ENCODE measurements around the gene SETBP1. TPM values are rescaled to one million over a fixed set of nuclear protein-coding genes. Genes with fewer than 3 reads are reported as not detected.

Gene SETBP1
- total RNA-seq (10 to 100 TPM in 1 of 5 experiments, 1 to 10 TPM in 2, under 1 TPM in 2; 0.08 to 12.5 (median 2.5) TPM), polyA plus RNA-seq (not detected), total RNA-seq (0.40 reads per million)

DNA sequence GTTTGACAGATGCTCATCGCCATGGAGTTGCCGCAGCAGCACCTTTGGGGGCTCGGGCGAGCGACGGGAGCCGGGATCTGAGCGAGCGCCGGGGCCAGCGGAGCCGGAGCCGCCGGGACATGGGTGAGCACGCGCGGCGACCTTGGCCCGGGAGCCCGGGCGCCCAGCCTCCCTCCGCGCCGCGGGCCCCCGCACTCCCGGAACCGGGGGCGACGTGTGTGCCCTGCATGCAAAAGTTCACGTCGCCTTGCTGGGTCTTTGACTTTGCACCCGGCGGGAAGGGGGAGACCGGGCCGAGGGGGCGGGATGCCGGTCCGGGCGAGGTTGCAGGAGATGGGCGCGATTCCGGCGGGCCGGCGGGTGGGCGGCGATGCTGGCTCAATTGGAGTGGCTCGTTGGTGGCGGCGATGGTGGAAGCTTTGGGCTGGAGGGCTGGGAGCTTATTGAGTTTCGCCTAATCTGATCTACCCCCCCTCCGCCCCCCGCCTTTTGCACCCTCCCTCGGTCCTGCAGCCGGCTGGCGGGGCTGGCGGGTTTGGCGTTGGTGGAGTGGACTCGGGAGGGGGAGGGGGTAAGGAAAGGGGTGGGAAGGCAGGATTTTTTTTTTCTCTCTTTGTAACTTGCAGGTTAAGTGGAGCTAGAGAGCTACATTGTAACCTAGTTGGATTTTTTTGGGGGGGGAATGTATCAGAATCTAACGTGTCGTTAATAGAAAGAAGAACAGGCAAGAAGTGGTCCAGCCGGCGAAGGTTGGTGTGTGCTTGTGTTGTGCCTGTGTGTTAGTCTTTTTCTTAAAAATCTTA, at the start of gene SETBP1:
SETBP1 (plus strand) TSS at position 616 of the 803 bp plus-strand sequence. CDS start 20,459 bp downstream, outside the sequence.
- DNase-seq: peak in 3 of 9 donors; percentile 1 to 65 (median 11)
- Mint-ChIP-seq H3K9me3 (peaks cover 0 to 7% (median 0%) of the 10 kb centered on the region in 11 donors), H3K27ac (peak within 1 kb of the TSS in 2 of 9 donors; percentile 21 to 70), H3K4me3 (peak within 1 kb of the TSS in 9 of 10 donors; percentile 62 to 85 (median 79)), H3K36me3 (no peaks in the 10 kb centered on the region), H3K27me3 (peaks cover 16 to 34% (median 20%) of the 10 kb centered on the region in 5 donors), H3K4me1 (peaks cover 0 to 12% (median 7%) of the 10 kb centered on the region in 7 donors)
- peaks cover 0 to 9% of the 10 kb centered on the region in 2 donors for H3K27me3 ChIP-seq (ENCODE audit: control insufficient read depth in 2 of 2, insufficient read depth in 2 of 2, low read length in 2 of 2)
- peaks cover 0 to 8% of the 10 kb centered on the region in 2 donors for H3K4me1 ChIP-seq (ENCODE audit: control insufficient read depth in 2 of 2, insufficient read depth in 2 of 2, low read length in 2 of 2)
- H3K4me3 ChIP-seq (ENCODE audit: low read length): peak within 1 kb of the TSS; percentile 43
- peak; percentile 13 for ATAC-seq
- ChIA-PET CTCF (no interaction called here), POLR2A (no interaction called here)
- no peaks in the 10 kb centered on the region for H3K9me3 ChIP-seq (ENCODE audit: control insufficient read depth in 2 of 3, low read length in 3 of 3)
- intact Hi-C loops (cut with micrococcal nuclease): loop anchor here in 1 of 2 donors (1.0 kb wide), 2 partner anchors 45 to 156 kb away; no protein-coding TSS in a partner anchor
- H3K27ac ChIP-seq (ENCODE audit: low read depth, low read length): no peak within 1 kb of the TSS
- no peaks in the 10 kb centered on the region for H3K36me3 ChIP-seq (ENCODE audit: control insufficient read depth in 2 of 3, insufficient read depth in 3 of 3, low read length in 3 of 3)

DNA sequence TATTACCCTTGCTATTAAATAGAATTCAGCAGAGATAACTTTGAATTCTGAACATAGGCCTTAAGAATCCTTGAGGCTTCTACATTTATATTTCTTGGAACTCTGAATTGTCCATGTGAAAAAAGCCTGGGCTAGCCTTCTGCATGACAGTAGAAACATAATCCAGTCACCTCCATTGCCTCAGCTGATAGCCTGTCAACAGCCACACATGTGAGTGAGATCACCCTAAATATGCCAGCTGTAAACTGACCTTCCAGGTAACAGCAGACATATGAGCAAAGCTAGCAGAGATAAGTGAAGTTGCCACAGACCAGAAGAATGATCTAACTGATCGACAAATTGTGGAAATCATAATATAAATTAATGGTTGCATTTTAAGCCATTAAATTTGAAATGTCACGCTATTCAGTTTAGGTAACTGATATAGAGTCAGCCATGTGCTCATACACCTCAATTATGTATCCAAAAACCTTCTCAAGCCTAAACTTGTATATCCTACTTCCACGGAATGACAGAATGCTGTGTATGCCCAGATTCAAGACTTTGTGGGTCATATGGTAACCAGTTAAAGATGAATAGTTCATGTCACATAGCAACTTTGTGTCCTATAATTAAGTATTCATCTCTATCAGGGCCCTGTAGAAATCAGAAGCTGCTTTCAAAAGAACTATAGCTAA, 48.1 kb upstream of the SETBP1 start:
- CTCF ChIA-PET: no interaction called here
- intact Hi-C loops (cut with micrococcal nuclease): no loop called here

DNA sequence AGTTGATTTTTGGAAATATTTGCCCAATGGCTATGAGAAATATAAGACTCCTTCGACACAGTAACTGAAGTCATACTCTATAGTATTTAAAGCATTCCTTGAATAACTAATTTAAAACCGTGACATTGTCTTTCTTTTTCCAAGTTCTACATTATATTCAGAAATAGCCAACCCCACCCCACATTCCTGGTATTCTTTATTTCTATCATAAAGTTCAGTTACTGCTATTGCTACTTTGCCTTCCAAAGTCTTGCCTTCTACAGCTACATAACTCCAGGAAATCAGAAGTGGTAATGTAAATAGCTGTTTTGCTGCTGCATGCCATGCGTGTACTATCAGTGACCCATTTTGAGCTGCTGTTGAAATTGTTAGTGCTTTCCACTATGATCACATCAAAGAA, 45.1 kb upstream of the SETBP1 start:
- POLR2A ChIA-PET: no interaction called here
- Histone ChIP-seq H3K27me3 (ENCODE audit: control insufficient read depth in 2 of 2, insufficient read depth in 2 of 2, low read length in 2 of 2) (no peaks in the 10 kb centered on the region), H3K4me1 (ENCODE audit: control insufficient read depth in 2 of 2, insufficient read depth in 2 of 2, low read length in 2 of 2) (no peaks in the 10 kb centered on the region), H3K4me3 (ENCODE audit: low read length) (no peak overlapping the region), H3K36me3 (ENCODE audit: control insufficient read depth in 2 of 3, insufficient read depth in 3 of 3, low read length in 3 of 3) (no peaks in the 10 kb centered on the region), H3K9me3 (ENCODE audit: control insufficient read depth in 2 of 3, low read length in 3 of 3) (no peaks in the 10 kb centered on the region), H3K27ac (ENCODE audit: low read depth, low read length) (no peak overlapping the region)
- H3K36me3 Mint-ChIP-seq: no peaks in the 10 kb centered on the region
- H3K4me3 Mint-ChIP-seq: no peak overlapping the region
- no peak overlapping the region for H3K27ac Mint-ChIP-seq
- peaks cover 0 to 8% (median 0%) of the 10 kb centered on the region in 7 donors for H3K4me1 Mint-ChIP-seq
- peaks cover 0 to 11% (median 0%) of the 10 kb centered on the region in 5 donors for H3K27me3 Mint-ChIP-seq
- ATAC-seq (no peak), DNase-seq (no peak)
- H3K9me3 Mint-ChIP-seq: peaks cover 0 to 7% (median 0%) of the 10 kb centered on the region in 11 donors
- intact Hi-C loops (cut with micrococcal nuclease): loop anchor here in 1 of 2 donors (5.0 kb wide), 1 partner anchor 48 kb away; no protein-coding TSS in a partner anchor
- CTCF ChIA-PET: no interaction called here

More for the DNA sequence above, 48.1 kb upstream of the SETBP1 start:
- Mint-ChIP-seq H3K27ac (no peak overlapping the region), H3K4me3 (no peak overlapping the region), H3K27me3 (peaks cover 0 to 4% (median 0%) of the 10 kb centered on the region in 5 donors), H3K4me1 (peaks cover 0 to 2% (median 0%) of the 10 kb centered on the region in 7 donors), H3K36me3 (no peaks in the 10 kb centered on the region), H3K9me3 (peaks cover 0 to 5% (median 0%) of the 10 kb centered on the region in 11 donors)
- no peak overlapping the region for H3K27ac ChIP-seq (ENCODE audit: low read depth, low read length)
- DNase-seq (no peak), ATAC-seq (no peak)
- POLR2A ChIA-PET: no interaction called here
- no peaks in the 10 kb centered on the region for H3K4me1 ChIP-seq (ENCODE audit: control insufficient read depth in 2 of 2, insufficient read depth in 2 of 2, low read length in 2 of 2)
- H3K27me3 ChIP-seq (ENCODE audit: control insufficient read depth in 2 of 2, insufficient read depth in 2 of 2, low read length in 2 of 2): no peaks in the 10 kb centered on the region
- H3K9me3 ChIP-seq (ENCODE audit: control insufficient read depth in 2 of 3, low read length in 3 of 3): no peaks in the 10 kb centered on the region
- H3K4me3 ChIP-seq (ENCODE audit: low read length): no peak overlapping the region
- H3K36me3 ChIP-seq (ENCODE audit: control insufficient read depth in 2 of 3, insufficient read depth in 3 of 3, low read length in 3 of 3): no peaks in the 10 kb centered on the region

DNA sequence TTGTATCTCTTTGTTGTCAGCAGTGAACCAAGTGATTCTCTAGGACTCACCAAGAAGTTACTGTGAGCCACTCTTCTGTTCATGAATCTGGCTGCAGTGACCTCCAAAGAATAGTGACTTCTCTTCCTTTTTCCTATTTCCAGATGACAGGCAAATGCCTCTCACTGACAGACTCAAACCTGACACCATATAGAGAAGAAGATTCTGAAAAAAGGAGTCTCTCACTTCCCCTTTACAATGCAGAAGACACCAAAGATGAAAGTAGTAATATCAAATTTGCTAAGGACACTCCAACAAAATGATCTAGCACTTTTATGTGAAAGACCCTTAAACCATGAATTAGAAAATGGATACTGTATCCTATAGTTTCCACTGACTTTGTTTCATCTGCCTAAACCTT, 44.4 kb upstream of the SETBP1 start:
- Histone ChIP-seq H3K27me3 (ENCODE audit: control insufficient read depth in 2 of 2, insufficient read depth in 2 of 2, low read length in 2 of 2) (no peaks in the 10 kb centered on the region), H3K4me3 (ENCODE audit: low read length) (no peak overlapping the region), H3K27ac (ENCODE audit: low read depth, low read length) (no peak overlapping the region), H3K36me3 (ENCODE audit: control insufficient read depth in 2 of 3, insufficient read depth in 3 of 3, low read length in 3 of 3) (no peaks in the 10 kb centered on the region), H3K4me1 (ENCODE audit: control insufficient read depth in 2 of 2, insufficient read depth in 2 of 2, low read length in 2 of 2) (no peaks in the 10 kb centered on the region), H3K9me3 (ENCODE audit: control insufficient read depth in 2 of 3, low read length in 3 of 3) (no peaks in the 10 kb centered on the region)
- no peak overlapping the region for H3K27ac Mint-ChIP-seq
- no peak for DNase-seq
- no peaks in the 10 kb centered on the region for H3K36me3 Mint-ChIP-seq
- ChIA-PET POLR2A (no interaction called here), CTCF (no interaction called here)
- intact Hi-C loops (cut with micrococcal nuclease): loop anchor here in 1 of 2 donors (5.0 kb wide), 1 partner anchor 49 kb away; no protein-coding TSS in a partner anchor
- no peak for ATAC-seq
- H3K4me3 Mint-ChIP-seq: no peak overlapping the region
- peaks cover 0 to 5% (median 0%) of the 10 kb centered on the region in 11 donors for H3K9me3 Mint-ChIP-seq
- H3K27me3 Mint-ChIP-seq: peaks cover 0 to 18% (median 0%) of the 10 kb centered on the region in 5 donors
- H3K4me1 Mint-ChIP-seq: peaks cover 0 to 8% (median 0%) of the 10 kb centered on the region in 7 donors

DNA sequence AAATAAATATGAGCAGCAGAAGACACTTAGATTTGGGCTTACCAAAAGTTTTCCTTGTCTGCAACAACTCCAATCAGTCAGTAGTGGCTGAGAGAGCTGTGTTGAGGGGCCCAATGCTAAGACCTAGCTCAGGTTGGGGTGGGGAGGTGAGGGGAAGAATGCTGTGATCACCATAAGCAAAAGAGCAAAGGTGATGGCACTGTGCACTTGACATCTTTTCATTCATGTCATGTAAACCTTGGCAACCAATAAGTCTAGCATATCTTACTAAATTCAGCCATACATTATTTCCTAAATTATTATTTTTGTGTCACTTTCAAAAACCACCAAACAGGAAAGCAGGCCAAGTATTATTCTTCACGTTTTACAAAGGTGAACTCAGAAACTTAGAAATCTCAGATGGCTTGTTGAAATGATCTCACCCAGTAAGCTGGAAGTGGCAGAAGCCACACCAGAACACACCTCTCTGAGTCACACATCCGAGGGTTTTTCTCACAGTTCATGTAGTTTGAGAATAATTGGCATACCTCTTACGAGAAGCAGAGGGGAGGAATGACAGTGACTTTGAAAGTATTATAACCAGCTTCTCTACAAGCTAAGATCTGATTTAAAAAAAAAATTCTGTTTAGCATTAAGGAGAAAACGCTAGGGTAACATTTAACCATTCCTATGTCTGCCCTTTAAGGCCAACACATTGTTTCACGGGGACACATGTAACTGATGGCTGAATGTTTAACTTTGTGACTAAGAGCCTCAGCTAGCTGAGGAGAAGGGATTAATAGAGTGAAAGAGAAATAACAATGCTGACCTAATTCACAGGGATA, 43.3 kb upstream of the SETBP1 start:
- ChIA-PET POLR2A (no interaction called here), CTCF (no interaction called here)
- peak overlapping the region in 1 of 9 donors; percentile 33 for H3K27ac Mint-ChIP-seq
- H3K36me3 ChIP-seq (ENCODE audit: control insufficient read depth in 2 of 3, insufficient read depth in 3 of 3, low read length in 3 of 3): no peaks in the 10 kb centered on the region
- DNase-seq (no peak), ATAC-seq (peak; percentile 49)
- H3K4me1 Mint-ChIP-seq: peaks cover 0 to 8% (median 0%) of the 10 kb centered on the region in 7 donors
- H3K27me3 ChIP-seq (ENCODE audit: control insufficient read depth in 2 of 2, insufficient read depth in 2 of 2, low read length in 2 of 2): no peaks in the 10 kb centered on the region
- peaks cover 0 to 4% (median 0%) of the 10 kb centered on the region in 11 donors for H3K9me3 Mint-ChIP-seq
- no peak overlapping the region for H3K27ac ChIP-seq (ENCODE audit: low read depth, low read length)
- intact Hi-C loops (cut with micrococcal nuclease): loop anchor here in 1 of 2 donors (5.0 kb wide), 1 partner anchor 50 kb away; no protein-coding TSS in a partner anchor
- H3K27me3 Mint-ChIP-seq: peaks cover 0 to 19% (median 0%) of the 10 kb centered on the region in 5 donors
- peaks cover 0 to 2% (median 0%) of the 10 kb centered on the region in 5 donors for H3K36me3 Mint-ChIP-seq
- H3K4me3 Mint-ChIP-seq: no peak overlapping the region
- H3K4me1 ChIP-seq (ENCODE audit: control insufficient read depth in 2 of 2, insufficient read depth in 2 of 2, low read length in 2 of 2): no peaks in the 10 kb centered on the region
- no peak overlapping the region for H3K4me3 ChIP-seq (ENCODE audit: low read length)
- no peaks in the 10 kb centered on the region for H3K9me3 ChIP-seq (ENCODE audit: control insufficient read depth in 2 of 3, low read length in 3 of 3)

DNA sequence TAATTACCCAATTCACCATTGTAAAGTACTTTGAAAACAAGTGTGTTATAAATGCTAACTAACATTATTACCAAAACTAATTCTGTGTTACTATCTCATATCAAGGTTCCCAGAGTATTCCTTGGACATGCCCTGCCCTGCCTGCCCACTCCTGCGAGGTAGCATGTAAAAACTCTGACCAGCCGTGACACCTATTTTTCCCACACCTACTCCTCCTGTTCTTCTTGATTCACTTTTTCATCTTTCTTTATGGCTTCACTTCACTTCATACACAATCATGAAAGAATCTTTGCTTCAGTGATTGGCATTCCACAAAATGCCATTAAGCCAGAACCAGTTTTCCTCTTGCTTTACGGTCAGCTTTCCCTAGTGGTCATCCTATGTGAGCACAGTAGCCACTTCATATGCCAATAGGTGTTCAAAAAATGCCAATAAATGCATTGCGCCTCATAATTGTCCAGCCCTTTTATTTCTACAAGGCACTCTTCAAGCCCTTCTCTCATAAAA, 42.6 kb upstream of the SETBP1 start:
- H3K9me3 ChIP-seq (ENCODE audit: control insufficient read depth in 2 of 3, low read length in 3 of 3): no peaks in the 10 kb centered on the region
- H3K36me3 Mint-ChIP-seq: peaks cover 0 to 2% (median 0%) of the 10 kb centered on the region in 5 donors
- H3K36me3 ChIP-seq (ENCODE audit: control insufficient read depth in 2 of 3, insufficient read depth in 3 of 3, low read length in 3 of 3): no peaks in the 10 kb centered on the region
- no peak for ATAC-seq
- no peaks in the 10 kb centered on the region for H3K4me1 ChIP-seq (ENCODE audit: control insufficient read depth in 2 of 2, insufficient read depth in 2 of 2, low read length in 2 of 2)
- intact Hi-C loops (cut with micrococcal nuclease): loop anchor here in 1 of 2 donors (5.0 kb wide), 1 partner anchor 51 kb away; no protein-coding TSS in a partner anchor
- DNase-seq: no peak
- CTCF ChIA-PET: no interaction called here
- H3K27me3 ChIP-seq (ENCODE audit: control insufficient read depth in 2 of 2, insufficient read depth in 2 of 2, low read length in 2 of 2): no peaks in the 10 kb centered on the region
- H3K27ac Mint-ChIP-seq: no peak overlapping the region
- no peak overlapping the region for H3K4me3 ChIP-seq (ENCODE audit: low read length)
- H3K4me1 Mint-ChIP-seq: peaks cover 0 to 8% (median 0%) of the 10 kb centered on the region in 7 donors
- H3K27me3 Mint-ChIP-seq: peaks cover 0 to 19% (median 0%) of the 10 kb centered on the region in 5 donors
- POLR2A ChIA-PET: no interaction called here
- H3K27ac ChIP-seq (ENCODE audit: low read depth, low read length): no peak overlapping the region
- no peak overlapping the region for H3K4me3 Mint-ChIP-seq
- peaks cover 0 to 4% (median 0%) of the 10 kb centered on the region in 11 donors for H3K9me3 Mint-ChIP-seq
